GM21528 (cell line): Measurements from ENCODE around the gene PARD3.
"Not testable (repeated sequence)": the region's sequence is repeated elsewhere in the genome, so short reads cannot be mapped to it uniquely, and the experiment has no call there.

Source experiments
- ATAC-seq: cut with Tn5 transposase; IDR thresholded peaks from one replicate; pipeline ENCODE4 v1.9.1; 2021; ENCODE audit warnings: mild to moderate bottlenecking, moderate library complexity; ENCODE audit not compliant: unreplicated experiment, low FRiP score

PARD3 gene

DNA sequence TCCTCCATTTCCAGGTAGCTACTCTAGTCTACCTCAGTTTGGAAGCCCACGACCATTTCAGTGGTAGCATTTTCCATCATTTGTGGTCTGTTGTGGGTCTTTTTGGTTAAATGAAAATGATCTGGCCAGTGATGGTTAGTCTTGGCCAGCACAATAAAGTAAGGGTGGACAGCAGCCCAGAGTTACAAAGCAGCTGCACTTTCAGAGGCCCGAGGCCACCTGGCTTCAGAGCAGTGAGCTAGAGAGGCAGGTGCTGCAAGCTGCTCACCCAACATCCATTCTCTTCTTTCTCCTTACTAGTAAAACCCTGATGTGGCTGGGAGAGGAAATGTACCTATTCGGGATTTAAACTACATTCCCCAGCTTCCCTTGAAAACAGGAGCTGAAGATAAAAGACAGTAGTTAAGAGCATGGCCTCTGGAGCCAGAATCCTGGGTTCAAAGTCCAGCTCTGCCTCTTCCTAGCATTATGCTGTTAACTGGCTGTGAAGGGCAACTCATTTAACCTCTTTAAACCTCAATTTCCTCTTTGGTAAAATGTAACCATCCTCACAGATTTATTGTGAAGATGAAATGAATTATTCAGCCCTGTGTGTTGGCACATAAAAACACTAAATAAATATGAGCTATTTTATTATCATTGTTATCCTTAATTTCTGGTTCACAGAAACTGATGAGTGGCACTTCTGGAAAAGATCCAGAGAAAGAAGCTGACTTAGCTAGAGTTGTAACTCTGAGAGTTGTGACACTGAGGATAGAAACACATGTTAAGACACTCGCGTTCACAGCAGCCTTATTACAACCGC, 517.4 kb downstream of the PARD3 start:
- no peak for ATAC-seq

DNA sequence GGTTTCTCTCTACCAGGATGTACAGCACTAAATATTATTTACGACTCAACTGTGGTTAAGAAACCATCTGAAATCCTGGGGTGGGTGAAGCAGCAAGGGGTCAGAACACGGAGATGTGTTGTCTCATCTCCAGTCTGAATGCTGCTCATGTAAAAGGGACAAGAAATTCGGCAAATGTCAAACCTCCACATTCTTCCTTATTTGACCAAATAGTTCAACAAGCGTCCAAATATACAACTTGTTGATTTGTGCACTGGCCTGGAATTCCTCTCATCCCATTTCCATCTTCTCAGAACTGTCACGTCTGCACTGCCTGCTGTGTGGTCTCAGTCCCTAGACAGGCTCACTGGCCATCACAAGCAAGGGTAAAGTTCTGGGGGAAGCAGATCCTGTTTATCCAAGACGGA, 520.0 kb downstream of the PARD3 start:
- ATAC-seq, result no peak

DNA sequence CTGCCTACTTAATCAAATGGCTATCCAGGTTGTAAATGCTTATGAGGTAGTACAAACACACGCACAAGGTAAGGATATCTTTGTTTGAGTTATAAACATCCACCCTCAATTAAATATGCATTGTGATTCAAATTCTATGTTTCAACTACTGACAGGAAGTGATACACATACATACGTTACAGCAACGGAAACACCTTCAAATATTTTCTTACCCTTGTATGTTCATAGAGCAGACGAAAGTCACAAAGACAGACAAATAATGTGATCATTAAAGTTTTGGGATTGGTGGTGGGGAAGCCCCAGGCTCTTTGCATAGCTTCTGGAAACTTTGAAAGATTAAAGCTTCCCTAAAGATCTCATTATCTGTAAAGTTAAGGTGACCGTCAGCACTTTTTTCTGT, 521.0 kb downstream of the PARD3 start:
- ATAC-seq, result no peak

DNA sequence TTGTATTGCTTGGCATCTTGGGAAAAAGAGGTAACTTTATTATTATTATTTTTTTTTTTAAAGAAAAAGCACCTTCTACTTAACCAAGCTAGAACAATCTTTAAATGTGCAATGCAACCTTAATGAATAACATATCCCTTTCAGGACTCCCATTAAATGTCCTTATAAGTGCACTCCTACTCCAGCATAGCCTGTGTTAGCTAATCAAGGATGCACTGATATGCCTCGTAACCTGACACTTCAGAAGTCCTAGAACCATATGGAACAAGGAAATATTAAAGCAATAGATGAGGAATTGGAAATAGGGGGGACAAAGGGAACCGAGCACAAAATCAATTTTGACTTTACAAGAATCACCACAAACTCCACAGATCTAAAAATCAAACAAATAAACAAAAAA, 522.4 kb downstream of the PARD3 start:
- no peak for ATAC-seq

DNA sequence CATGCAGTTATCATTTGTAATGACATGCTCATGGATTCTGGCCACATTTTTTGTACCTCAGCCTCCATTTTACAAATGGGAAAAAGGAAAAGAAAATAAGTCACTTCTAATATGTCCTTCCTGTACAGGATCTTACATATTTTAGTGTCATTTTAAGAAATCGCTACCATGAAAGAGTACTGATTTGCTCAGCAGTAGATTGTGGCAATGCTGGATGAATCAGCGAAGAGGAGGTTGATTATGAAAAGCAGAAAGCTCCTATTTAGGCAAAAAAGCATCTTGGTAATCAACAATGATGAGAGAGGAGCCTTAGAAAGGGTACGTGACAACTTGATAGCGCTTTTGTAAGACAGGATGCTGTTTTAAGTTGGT, 522.9 kb downstream of the PARD3 start:
- ATAC-seq, result no peak

DNA sequence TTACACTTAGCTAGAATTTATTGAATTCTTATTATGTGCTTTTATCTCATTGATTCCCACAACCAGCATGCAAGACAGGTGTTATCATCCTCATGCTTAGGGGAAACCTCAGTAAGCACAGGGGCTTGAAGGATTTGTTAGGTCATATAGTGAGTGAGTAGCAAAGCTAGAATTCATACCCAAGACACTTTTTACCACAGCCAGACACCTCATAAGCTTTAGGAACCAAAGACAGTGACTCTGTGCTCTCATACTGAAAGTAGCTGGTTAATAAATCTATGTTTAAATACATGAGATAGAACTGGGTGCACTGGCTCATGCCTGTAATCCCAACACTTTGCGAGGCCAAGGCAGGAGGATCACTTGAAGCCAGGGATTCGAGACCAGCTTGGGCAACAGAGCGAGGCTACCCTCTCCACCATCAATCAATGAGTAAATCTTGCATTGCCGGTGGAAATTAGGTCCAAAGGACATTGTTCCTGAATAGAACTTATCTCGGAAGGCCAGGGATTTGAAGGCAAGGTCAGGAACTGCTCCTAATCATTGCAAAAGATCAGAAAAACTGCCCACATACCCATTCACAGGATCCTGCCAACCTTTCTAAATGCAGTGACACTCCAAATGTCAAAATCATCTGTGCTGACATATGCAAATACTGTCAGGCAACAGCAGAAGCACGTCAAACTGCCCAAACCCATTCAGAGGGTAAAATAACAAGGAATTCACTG, 523.5 kb downstream of the PARD3 start:
- peak; percentile 73 for ATAC-seq

DNA sequence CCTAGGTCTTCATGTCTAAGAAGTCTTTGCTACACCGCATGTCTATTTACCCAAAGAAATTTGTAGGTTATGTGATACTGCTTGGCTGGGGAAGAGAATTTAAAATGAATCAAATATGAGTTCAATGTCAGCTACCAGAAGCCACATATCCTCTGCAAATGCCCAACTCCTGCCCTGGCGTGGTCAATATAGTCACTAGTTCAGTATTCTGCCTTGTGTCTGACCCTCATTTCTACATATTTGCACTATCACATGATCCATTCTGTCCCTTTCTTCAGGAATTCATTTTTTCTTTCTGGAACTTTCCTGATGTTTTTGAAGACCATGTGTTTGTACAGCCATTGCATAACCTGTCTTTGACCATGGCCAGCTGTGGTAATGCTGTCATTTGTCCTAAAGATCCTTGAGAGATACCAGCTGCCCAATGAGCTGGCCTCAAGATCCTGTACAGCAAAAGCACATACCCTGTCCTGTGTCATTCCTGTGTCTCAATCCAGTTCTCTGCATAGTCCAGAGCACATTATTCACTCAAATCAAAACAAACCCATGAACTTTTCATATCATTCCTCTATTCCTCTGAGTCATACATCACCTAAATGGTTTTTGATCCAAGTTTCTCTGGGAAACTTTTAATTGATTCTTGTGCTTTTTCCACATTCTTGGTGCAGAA, 524.5 kb downstream of the PARD3 start:
- no peak for ATAC-seq

DNA sequence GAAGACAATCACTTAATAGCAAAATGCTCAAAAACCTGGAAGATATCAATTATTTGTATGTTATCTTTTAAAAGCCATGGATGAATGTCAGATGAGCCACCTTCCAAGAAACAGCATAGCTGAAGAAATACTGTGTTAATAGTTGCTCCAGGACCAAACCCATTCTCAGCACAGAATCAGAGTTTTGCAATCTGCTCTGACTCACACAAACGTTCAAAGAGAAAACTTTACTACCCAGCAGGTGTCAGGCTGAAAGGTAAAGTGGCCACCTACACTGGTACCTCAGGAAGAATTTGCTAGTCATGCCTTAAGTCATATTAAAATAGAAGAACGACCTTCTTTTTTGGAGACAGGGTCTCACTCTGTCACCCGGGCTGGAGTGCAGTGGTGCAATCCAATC, 526.5 kb downstream of the PARD3 start:
- ATAC-seq, result no peak

DNA sequence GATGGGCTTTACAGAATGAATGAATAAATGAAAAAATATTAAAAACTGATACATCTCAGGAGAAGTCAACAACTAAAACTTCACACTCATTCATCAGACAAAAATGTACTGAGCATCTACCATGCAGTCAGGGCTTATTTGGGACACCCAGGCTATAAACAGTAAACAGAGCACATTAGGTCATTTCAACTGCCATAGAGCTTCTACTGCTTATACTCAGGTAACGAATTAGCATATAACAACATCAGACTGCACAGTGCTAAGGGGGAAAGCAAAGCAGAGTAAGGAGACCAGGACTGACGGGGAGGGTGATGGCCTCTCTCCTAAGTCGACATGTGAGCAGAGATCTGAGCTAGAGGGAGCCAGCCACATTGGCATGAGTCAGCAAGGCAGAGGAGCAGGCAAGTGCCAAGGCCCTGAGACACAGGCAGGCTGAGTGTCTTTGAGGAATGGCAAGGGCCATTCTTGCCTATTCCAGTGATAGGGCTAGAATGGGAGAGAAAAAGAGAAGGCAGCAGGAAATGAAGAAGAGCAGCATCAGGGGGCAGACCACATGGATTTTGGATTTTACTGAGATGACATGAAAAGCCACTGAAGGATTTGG, 528.9 kb downstream of the PARD3 start:
- ATAC-seq, result no peak

DNA sequence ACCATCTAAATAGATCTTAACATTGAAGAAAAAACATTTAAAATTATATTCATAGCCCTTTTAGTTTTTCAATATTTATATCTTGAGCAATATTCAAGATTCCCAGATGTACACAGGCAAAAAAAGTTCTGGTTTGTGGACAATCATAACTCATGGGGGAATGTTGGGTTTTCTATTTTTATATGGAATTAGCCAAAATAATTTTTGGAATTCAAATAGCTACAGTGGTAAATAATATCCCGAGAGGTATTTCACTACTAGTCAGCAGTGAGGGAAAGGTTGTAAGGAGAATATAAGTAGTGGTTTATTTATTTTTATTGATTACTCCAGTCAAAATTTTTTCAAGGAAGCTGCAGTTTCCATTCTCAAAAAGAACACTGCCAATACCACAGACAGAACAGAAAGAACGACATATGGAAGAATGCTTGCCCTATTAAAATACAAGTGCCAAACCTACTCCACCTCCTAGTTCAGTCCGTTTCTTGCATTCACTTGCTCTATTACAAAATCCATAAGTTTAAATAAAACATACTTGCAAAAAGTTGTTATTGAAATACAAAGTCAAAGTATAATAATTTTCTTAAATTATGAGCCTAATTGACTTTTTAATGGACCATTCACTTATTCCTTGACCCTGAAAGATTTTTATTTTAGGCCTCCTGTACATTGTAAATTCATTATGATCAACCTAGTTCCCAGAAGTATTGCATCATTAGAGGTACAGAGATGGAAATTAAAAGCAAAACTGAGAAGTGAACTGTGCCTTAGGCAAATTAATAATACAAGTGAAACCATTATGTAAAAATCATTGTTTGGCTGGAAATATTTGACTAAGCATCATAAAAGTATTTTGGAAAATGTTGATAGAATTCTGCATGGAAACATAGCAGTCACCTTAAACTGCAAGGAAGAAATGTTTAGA, 533.2 kb downstream of the PARD3 start:
- ATAC-seq, result no peak

DNA sequence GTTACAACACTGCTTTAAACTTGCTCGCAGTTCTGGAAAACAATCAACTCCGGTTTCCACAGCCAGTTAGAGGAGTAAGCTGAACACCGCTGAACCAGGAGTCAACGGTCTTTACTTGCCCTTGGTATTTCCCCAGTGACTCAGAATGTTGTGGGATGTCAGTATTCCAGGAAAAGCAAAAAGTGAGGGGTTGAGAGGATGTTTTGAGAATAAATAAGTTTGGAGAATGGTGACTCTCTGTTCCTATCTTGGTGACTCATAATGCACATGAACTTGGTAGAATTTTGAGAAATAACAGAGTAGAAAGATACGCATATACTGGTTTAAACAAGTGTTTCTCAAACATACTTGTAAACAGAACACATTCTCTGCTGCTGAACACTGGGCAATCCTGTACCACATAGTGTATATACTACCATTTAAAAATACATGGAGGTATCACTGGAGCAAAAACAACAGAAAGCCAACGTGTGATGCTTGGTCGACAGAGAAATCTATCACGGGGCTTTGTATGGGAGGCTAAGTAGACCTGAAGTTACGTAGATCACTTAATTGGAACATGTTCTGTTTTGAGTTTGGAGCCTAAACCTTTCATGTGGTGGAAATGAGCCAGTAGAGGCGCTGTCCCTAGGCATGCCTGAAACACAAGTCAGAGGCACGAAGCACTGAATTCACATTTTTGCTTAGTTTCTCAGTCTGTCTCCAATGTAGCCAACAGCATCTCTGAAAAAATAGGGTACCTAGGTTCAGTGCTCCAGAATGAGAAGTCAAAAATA, 534.3 kb downstream of the PARD3 start:
- no peak for ATAC-seq

DNA sequence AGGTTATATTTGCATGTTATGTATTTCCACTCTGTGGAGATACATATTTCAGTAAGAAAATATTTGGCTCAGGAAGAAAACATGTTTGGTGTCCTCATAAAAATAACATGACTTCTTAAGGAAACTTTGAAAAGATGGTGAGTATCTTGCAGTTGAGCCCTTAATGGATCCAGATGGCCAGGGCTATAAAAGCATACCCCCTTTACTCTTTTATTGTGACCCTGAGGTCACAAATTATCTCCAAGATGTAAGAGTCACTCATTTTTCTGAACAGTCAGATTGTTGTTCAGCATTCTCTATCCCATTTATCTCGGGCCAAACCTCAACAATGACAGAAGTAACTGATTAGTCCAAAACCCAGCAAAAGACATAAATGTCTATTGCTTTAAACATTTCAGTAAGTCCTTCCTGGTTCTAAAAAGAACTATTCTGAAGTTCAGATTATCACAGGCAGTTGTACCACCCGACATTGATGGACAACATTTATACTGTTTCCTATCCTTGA, 539.4 kb downstream of the PARD3 start:
- no peak for ATAC-seq

DNA sequence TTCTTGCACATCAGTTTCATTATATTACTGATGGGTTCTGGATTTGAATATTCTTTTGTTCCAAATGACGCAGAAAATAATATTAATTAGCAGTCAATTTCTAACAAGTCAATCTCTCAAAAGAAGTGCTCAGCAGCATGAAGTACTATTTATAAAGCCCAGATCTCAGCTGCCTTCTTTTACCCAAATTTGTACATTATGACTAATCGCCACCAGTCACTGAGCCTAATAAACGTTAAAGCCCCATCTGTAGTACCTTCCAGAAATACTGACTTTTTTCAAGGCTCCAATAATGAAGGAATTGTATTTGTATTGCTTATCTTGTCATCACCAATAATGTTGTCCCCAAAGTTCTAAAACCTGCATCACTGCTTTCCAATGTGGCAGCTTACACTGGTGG, 540.2 kb downstream of the PARD3 start:
- no peak for ATAC-seq

DNA sequence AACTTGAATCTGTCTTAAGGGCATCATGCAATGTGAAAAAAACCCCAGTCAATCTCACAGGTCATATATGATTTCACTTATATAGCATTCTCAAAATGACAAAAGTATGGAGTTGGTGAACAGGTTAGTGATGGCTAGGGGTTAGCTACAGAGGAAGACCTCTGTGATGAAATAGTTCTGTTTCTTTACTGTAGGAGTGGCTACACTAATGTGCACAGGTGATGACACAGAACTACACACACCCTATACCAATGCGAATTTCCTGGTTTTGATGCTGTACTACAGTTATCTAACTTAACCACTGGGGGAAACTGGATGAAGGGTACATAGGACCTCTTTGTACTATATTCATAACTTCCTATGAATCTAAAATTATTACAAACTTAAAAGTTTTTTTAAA, 541.8 kb downstream of the PARD3 start:
- ATAC-seq, result no peak

DNA sequence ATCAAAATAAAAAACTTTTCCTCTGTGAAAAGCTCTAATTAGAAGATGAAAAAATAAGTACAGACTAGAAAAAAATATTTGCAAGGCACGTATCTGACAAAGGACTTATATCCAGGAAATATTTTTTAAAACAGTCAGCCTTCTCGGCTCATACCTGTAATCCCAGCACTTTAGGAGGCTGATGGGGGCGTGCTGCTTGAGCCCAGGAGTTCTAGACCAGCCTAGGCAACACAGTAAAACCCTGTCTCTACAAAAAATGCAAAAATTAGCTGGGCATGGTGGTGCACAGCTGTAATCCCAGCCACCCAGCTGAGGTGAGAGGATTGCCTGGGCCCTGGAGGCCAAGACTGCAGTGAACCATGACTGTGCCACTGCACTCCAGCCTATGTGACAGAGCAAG, 542.8 kb downstream of the PARD3 start:
- ATAC-seq, result no peak

DNA sequence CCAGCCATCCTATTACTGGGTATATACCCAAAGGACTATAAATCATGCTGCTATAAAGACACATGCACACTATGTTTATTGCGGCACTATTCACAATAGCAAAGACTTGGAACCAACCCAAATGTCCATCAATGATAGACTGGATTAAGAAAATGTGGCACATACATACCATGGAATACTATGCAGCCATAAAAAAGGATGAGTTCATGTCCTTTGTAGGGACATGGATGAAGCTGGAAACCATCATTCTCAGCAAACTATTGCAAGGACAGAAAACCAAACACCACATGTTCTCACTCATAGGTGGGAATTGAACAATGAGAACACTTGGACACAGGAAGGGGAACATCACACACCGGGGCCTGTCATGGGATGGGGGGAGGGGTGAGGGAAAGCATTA, 546.7 kb downstream of the PARD3 start:
- not testable (repeated sequence) for ATAC-seq

DNA sequence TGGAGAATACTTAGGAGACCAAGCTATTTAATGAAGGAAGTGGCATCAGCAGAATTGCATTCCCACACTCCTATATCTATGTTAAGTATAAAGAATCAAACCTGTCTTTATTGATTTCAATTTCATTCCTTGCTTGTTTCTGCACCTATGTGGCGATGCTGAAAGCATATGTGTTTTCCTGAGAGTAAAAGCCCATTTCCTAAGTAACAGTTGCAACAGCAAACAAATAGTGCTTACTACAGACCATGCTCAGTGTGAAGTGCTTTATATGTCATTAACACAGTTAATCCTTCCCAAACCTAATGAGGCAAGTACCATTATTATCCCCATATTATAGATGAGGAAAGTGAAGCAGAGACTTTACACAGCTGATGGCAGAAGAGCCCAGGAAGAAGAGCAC, 552.1 kb downstream of the PARD3 start:
- no peak for ATAC-seq

DNA sequence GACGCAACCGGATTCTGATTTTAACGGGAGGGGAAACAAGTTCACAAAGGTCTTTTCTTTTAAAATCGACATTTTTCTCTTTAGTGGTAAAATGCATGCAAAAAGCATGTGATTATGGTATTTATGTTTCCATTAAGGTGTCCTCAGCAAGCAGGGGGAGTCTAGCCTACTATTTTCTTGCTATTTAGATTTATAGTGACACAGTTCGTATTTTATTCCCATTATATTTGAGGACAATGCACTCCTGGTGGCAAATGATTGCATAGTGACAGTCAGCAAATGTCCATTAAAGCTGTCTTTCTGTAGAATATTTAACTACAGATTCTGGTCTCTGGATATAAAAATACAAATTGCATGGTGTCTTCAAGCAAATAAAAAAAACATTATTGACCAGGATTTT, 554.2 kb downstream of the PARD3 start:
- ATAC-seq, result no peak

DNA sequence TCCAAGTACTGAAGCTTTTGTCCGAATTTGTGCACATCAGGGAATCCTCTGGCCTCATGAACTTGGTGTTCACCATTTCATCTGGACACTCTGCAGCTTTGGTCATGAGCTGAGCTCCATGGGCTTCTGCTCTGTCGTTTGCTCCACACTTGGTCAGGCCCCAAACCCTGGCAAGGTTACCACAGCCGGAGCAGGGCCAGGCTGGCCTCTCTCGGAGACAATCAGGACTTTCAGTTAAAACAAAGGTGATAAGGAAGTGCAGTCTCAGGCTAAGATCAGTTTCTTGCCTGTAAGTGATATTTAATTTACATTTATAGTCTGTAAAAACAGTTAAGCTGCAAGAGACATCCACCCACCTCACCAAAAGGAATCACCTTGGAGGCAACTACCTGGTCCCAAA, 558.9 kb downstream of the PARD3 start:
- ATAC-seq, result no peak
